Neural cell (in vitro differentiated cells): ENCODE measurements around the gene RAF1. TPM values are rescaled to one million over a fixed set of nuclear protein-coding genes. Genes with fewer than 3 reads are reported as not detected.
"Not testable (repeated sequence)": the region's sequence is repeated elsewhere in the genome, so short reads cannot be mapped to it uniquely, and the experiment has no call there.

Experiments
- H2AFZ ChIP-seq: fragments of 200-600, 300-800 bp; sonication (generic), shearing (Covaris generic); 2 replicates; pipeline ENCODE4 v1.6.0; 2014; ENCODE audit warnings: low read depth, mild to moderate bottlenecking, antibody characterized with exemption, low read length, moderate library complexity
- H3F3A ChIP-seq: fragments of 200-600 bp; shearing (Covaris generic); 2 replicates; pipeline ENCODE4 v1.6.1; 2016; ENCODE audit warnings: mild to moderate bottlenecking, moderate library complexity, mixed read lengths, antibody characterized with exemption, low read length; ENCODE audit not compliant: insufficient read depth, poor library complexity, severe bottlenecking
- H3K27ac ChIP-seq: fragments of 200-600, 300-800 bp; sonication (generic), shearing (Covaris generic); 2 replicates; pipeline ENCODE4 v1.5.1; 2014; ENCODE audit warnings: mild to moderate bottlenecking, low read length, moderate library complexity
- H3K27me3 ChIP-seq: fragments of 300-800, 200-600 bp; sonication (generic), shearing (Covaris generic); 2 replicates; pipeline ENCODE4 v1.6.0; 2014; ENCODE audit warnings: mild to moderate bottlenecking, low read depth, low read length, moderate library complexity; ENCODE audit not compliant: insufficient read depth
- H3K36me3 ChIP-seq: fragments of 300-800, 200-600 bp; sonication (generic), shearing (Covaris generic); 2 replicates; pipeline ENCODE4 v1.5.1; 2014; ENCODE audit warnings: mild to moderate bottlenecking, antibody characterized with exemption, low read length, moderate library complexity; ENCODE audit not compliant: insufficient read depth
- H3K4me2 ChIP-seq: fragments of 300-800, 200-600 bp; sonication (generic), shearing (Covaris generic); 2 replicates; pipeline ENCODE4 v1.6.0; 2014; ENCODE audit warnings: mild to moderate bottlenecking, low read length
- H3K4me3 ChIP-seq: fragments of 300-800, 200-600 bp; sonication (generic), shearing (Covaris generic); 2 replicates; pipeline ENCODE4 v1.5.1; 2014; ENCODE audit warnings: mild to moderate bottlenecking, low read length, moderate library complexity
- H3K79me2 ChIP-seq: fragments of 200-600 bp; shearing (Covaris generic); replicated peaks from 2 replicates; pipeline ENCODE4 v1.6.0; 2014; ENCODE audit warnings: mild to moderate bottlenecking, low read length, moderate library complexity; ENCODE audit not compliant: insufficient read depth
- H3K9ac ChIP-seq: fragments of 300-800, 200-600 bp; sonication (generic), shearing (Covaris generic); 2 replicates; pipeline ENCODE4 v1.6.1; 2016; ENCODE audit warnings: mild to moderate bottlenecking, low read length, mixed read lengths
- H3K9me2 ChIP-seq: fragments of 200-600 bp; shearing (Covaris generic); 2 replicates; pipeline ENCODE4 v1.6.1; 2016; ENCODE audit warnings: mild to moderate bottlenecking, low read length, mixed read lengths; ENCODE audit not compliant: insufficient read depth
- H3K9me3 ChIP-seq: fragments of 200-600, 300-800 bp; sonication (generic), shearing (Covaris generic); 2 replicates; pipeline ENCODE4 v1.6.1; 2016; ENCODE audit warnings: mild to moderate bottlenecking, mixed run types, low read length, moderate library complexity, mixed read lengths
- H4K20me1 ChIP-seq: fragments of 200-600 bp; shearing (Covaris generic); 2 replicates; pipeline ENCODE4 v1.6.1; 2016; ENCODE audit warnings: mild to moderate bottlenecking, mixed run types; ENCODE audit not compliant: insufficient read depth
- CTCF ChIP-seq: fragments of 450-650 bp; IDR thresholded peaks from 2 replicates; pipeline ENCODE4 v1.5.1; 2014; ENCODE audit warnings: antibody characterized with exemption, mild to moderate bottlenecking, moderate library complexity; ENCODE audit not compliant: poor library complexity, severe bottlenecking
- EP300 ChIP-seq: fragments of 450-650 bp; conservative IDR thresholded peaks from 2 replicates; pipeline ENCODE4 v1.6.1; 2014; ENCODE audit warnings: antibody characterized with exemption, mild to moderate bottlenecking, moderate library complexity; ENCODE audit not compliant: poor library complexity, severe bottlenecking
- EZH2 ChIP-seq: fragments of 200-600, 300-800 bp; shearing (Covaris generic), sonication (generic); IDR thresholded peaks from 2 replicates; pipeline ENCODE4 v1.6.1; 2014; ENCODE audit warnings: antibody characterized with exemption, low read length, borderline replicate concordance, mild to moderate bottlenecking; ENCODE audit not compliant: insufficient read depth, poor library complexity, severe bottlenecking
- MXI1 ChIP-seq: fragments of 450-650 bp; conservative IDR thresholded peaks from 2 replicates; pipeline ENCODE4 v1.6.1; 2014; ENCODE audit warnings: antibody characterized with exemption, mild to moderate bottlenecking; ENCODE audit not compliant: poor library complexity, severe bottlenecking
- POLR2AphosphoS5 ChIP-seq: IDR thresholded peaks from 2 replicates; pipeline ENCODE4 v1.6.1; 2012
- RAD21 ChIP-seq: fragments of 450-650 bp; conservative IDR thresholded peaks from 2 replicates; pipeline ENCODE4 v1.6.1; 2014; ENCODE audit warnings: antibody characterized with exemption, mild to moderate bottlenecking, moderate library complexity
- REST ChIP-seq: IDR thresholded peaks from 2 replicates; pipeline ENCODE4 v1.6.1; 2012; ENCODE audit warnings: borderline replicate concordance
- SMC3 ChIP-seq: fragments of 450-650 bp; conservative IDR thresholded peaks from 2 replicates; pipeline ENCODE4 v1.6.1; 2014; ENCODE audit warnings: antibody characterized with exemption, mild to moderate bottlenecking, moderate library complexity; ENCODE audit not compliant: poor library complexity
- TAF1 ChIP-seq: IDR thresholded peaks from 2 replicates; pipeline ENCODE4 v1.6.1; 2012; ENCODE audit warnings: low read depth
- polyA plus RNA-seq: library from polyadenylated mRNA; depleted of rRNA; stranded (reverse); fragments of >200 nt; gene quantifications from 2 replicates; pipeline ENCODE4 v1.2.3, GENCODE V29; 2014

Gene RAF1
- polyA plus RNA-seq, 1 donor from 2014 or later: 215 TPM

GRCh38 chr3:12643724-12644123, 20.2 kb downstream of the RAF1 start:
- Histone ChIP-seq H3K4me2 (no peak overlapping the region), H3F3A (no peaks in the 10 kb centered on the region), H3K27ac (no peak overlapping the region), H3K27me3 (no peaks in the 10 kb centered on the region), H3K9ac (no peak overlapping the region), H3K4me3 (no peak overlapping the region), H3K9me2 (no peaks in the 10 kb centered on the region), H4K20me1 (peaks cover 6% of the 10 kb centered on the region), H3K79me2 (peaks cover 63% of the 10 kb centered on the region), H3K9me3 (no peaks in the 10 kb centered on the region), H3K36me3 (no peaks in the 10 kb centered on the region), H2AFZ (no peak overlapping the region)
- TF ChIP-seq MXI1 (no peak), REST (no peak), EZH2 (no peak), SMC3 (no peak)

GRCh38 chr3:12643010-12643380, 20.9 kb downstream of the RAF1 start:
- no peaks in the 10 kb centered on the region for H3K9me3 ChIP-seq
- H4K20me1 ChIP-seq: peaks cover 6% of the 10 kb centered on the region
- peaks cover 63% of the 10 kb centered on the region for H3K79me2 ChIP-seq
- no peaks in the 10 kb centered on the region for H3K9me2 ChIP-seq
- TF ChIP-seq CTCF: no peak
- TF ChIP-seq RAD21: no peak
- TF ChIP-seq REST: no peak
- TF ChIP-seq TAF1: no peak
- TF ChIP-seq EP300: no peak
- TF ChIP-seq SMC3: no peak
- TF ChIP-seq POLR2AphosphoS5: no peak
- no peak for TF ChIP-seq MXI1
- TF ChIP-seq EZH2: no peak
- no peak overlapping the region for H3K27ac ChIP-seq
- H3K4me3 ChIP-seq: no peak overlapping the region
- no peaks in the 10 kb centered on the region for H3K27me3 ChIP-seq
- H3F3A ChIP-seq: no peaks in the 10 kb centered on the region
- no peak overlapping the region for H3K4me2 ChIP-seq
- H2AFZ ChIP-seq: no peak overlapping the region
- H3K9ac ChIP-seq: no peak overlapping the region
- no peaks in the 10 kb centered on the region for H3K36me3 ChIP-seq

GRCh38 chr3:12640853-12641252, 23.1 kb downstream of the RAF1 start:
- not testable (repeated sequence) for H3K4me2 ChIP-seq, H3F3A ChIP-seq, H3K9me3 ChIP-seq, H3K9me2 ChIP-seq, H3K4me3 ChIP-seq, H3K27me3 ChIP-seq, H4K20me1 ChIP-seq, H2AFZ ChIP-seq, H3K9ac ChIP-seq, H3K36me3 ChIP-seq, H3K27ac ChIP-seq
- peaks cover 56% of the 10 kb centered on the region for H3K79me2 ChIP-seq
